HG03520 (cell line): ENCODE results near the gene P2RX3.

Experiments
- ATAC-seq: cut with Tn5 transposase; IDR thresholded peaks from one replicate; pipeline ENCODE4 v1.9.1; 2021; ENCODE audit warnings: mild to moderate bottlenecking, moderate library complexity; ENCODE audit not compliant: unreplicated experiment

The P2RX3 gene

DNA sequence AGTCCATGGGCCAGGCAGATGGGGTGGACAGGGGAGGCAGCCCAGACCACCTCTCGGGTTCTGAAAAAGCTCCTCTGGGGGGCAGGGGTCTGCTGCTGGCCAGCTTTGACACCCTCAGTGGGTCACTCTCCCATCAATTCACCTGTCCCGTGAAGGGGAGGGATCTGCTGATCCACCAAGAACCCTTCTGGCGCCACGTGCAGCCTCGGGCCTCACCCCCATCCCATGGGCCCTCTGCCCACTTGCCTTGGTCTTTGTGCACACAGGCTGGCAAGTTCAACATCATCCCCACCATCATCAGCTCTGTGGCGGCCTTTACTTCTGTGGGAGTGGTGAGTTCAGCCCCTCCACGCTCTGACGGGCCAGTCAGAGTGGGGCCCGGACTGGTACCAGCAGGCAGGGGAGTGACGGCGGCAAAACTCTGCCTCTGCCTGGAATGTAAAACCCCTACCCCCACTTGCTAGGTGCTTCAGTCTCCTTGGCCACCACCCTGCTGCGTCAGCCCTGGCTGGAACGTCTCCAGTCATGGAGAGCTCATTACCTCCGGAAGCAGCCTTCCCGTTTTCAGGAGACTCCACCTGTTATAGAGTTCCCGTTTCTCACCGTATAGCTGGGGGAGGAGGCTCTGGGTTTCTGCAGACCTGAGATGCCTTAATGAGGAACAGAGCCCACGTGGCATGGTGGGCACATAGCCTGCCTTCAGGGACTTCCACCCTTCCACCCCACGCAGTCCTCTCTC, 30.1 kb downstream of the P2RX3 start:
- no peak for ATAC-seq

DNA sequence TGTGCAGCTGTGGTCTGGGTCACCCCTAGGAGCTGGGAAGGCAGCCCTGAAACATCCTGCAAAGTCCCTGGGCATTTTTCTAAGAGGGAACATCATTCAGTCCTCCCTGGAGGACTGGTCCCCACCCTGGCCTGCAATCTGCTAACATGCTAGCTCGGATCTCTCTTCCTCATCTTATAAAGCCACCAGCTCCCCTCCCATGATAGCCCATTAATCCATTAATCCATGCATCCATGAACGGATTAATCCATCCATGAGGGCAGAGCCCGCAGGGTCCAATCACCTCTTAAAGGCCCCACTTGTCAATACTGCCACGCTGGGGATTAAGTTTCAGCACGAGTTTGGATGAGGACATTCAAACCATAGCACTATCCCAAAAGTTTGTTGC, 30.7 kb downstream of the P2RX3 start:
- ATAC-seq = no peak

DNA sequence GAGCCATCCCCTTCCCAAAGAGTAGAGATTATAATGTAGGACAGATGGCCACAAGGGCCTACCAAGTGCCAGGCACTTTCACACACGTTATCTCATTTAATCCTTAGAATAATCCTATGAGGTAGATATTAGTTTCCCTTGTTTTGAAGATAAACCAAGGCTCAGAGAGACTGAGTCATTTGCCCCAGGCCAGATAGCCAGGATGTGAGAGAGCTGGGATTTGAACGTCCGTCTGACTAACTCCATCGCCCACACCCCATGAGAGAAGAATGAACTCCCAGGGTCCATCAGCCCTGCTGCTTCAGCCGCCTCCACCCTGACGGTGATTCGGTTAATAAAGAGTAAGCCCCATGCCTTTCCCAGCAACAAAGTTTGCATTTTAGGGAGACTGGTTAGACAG, 32.1 kb downstream of the P2RX3 start:
- no peak for ATAC-seq

DNA sequence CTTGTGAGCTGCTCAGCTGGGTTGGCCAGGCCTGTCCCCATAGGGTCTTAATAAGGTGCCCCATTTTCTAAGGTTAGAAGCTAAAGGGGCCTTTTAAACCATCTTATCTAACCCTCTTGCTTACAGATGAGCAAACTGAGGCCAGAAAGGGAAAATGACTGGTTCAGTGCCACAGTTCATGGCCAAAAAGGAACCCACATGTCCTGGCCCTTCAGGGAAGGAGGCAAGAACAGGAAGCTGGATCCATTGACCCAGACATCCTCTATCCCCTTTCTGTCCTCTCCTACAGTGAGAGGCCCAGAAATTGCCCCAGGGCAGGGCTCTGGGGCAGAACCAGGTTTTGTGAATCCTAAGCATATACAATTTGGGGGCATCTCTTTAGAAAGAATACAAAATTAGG, 32.8 kb downstream of the P2RX3 start:
- no peak for ATAC-seq

DNA sequence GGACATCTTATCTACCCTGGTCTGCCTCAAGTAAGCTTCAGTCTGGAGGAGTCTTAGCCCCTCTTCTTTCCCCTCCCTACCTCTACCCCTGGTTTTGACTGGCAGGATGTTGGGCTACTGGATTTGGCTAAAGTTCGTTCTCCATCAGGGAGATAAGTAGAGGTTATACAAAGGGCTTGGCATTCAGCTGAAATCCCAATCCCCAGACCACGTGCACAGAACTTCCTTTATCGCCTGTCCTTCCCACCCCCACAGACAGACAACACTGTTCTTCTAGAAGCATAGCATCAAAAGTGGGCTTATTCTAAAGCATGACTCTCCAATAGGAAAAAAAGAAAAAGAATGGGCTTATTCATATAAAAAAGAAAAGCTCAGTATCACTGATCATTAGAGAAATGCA, 35.0 kb downstream of the P2RX3 start:
- no peak for ATAC-seq

DNA sequence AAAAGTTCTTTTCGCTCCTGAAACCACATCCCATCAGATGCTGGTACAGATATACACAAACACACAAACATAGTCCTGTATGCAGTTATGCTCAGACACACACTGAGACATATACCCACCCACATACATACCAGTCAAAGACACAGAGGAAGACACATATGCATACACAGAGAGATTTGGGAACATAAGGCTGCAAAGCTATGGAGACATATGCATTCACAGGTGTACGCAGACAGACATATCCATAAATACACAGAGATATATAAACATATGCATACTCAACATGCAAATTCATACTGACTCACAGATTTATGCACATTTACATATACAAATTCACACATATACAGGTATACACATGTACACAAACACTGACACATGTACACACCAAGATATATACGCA, 36.8 kb downstream of the P2RX3 start:
- ATAC-seq = no peak

DNA sequence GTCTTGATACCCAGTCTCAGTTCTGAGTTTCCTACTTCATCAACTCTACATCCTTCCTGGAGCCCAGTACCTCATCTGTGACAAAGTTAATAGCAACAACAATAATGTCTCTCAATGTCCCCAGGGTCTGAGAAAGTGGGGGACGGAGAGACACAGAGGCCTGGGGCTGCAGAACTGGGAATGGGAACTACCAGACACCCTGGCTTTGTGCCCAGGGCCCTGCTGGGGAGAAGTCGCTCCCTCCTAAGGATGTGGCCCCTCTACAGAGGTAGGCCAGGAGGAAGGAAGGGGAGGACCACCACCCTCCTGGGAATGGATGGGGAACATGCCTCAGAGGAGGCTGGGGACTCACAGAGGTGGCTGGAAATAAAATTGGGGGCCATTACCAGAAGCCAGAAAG, 37.3 kb downstream of the P2RX3 start:
- no peak for ATAC-seq

DNA sequence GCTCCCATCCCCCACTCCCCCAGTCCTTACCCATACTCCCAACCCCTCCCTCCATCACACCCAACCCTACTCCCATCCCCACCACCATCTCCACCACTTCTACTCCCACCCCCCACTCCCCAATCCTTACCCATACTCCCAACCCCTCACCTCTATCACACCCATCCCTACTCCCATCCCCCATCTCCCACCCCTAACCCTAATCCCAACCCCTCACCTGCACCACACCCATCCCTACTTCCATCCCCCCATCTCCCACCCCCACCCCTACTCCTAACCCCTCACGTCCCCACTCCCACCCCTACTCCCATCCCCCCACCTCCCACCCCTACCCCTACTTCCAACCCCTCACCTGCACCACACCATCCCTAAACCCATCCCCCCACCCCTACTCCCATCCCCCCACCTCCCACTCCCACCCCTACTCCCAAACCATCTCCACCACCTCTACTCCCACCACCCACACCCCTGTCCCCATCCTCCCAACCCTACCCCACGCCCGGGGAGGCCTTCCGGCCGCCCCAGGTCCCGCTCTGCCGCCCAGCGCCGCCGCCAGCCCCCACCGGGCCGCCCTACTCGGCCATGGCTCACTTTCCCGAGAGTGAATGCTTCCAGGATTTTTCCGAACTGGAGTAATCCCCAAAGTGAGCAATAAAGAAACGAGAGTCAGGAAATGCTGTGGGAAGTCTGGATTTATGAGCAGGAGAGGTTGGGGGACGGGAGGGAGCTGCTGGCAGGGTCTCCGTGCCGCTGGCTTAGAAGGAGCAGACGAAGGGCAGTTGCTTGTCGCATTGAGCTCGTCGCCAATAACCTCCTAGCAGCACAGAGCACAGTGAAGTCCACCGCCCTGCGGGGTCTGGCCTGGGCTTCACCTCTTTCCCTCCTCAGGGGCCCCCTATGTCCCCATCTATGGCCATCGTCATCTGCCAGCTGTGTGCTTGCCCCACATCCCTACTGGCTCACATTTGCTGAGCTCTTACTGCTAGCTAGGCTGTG, 38.2 kb downstream of the P2RX3 start:
- ATAC-seq = no peak

DNA sequence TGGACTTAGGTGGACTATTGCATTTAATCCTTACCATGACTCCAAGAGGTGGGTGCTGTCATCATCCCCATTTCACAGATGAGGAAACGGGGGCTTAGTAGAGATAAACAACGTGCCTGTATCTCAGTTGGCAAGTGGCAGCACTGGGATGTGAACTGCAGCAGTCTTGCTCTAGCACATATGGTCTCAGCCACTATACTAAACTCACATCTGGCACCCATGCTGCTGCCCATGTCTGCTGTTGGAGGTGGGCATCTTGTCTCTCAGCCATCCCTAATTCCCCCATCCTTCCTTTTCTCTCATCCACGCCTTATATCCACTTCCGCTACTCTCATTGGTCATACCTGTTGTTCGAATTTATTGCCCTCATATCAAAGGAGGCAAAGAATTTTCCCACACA, 39.0 kb downstream of the P2RX3 start:
- no peak for ATAC-seq

DNA sequence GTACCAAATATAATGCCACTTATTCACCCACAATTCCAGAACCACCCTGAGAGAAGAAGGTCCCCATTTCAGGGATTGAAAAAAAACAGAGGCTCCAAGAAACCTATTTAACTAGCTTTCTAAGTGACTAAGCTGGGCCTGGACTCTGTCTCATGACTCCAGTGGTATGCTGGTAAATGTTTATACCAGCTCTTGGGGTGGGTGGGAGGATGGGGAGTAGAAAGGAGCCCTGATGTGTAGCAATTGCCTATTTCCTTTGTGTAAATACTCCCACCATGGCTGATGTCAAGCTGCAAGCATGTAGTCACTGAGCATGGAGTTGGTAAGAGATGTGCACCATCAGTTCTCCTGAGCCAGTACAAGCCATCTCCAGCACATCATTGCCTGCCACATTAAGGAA, 40.0 kb downstream of the P2RX3 start:
- no peak for ATAC-seq

DNA sequence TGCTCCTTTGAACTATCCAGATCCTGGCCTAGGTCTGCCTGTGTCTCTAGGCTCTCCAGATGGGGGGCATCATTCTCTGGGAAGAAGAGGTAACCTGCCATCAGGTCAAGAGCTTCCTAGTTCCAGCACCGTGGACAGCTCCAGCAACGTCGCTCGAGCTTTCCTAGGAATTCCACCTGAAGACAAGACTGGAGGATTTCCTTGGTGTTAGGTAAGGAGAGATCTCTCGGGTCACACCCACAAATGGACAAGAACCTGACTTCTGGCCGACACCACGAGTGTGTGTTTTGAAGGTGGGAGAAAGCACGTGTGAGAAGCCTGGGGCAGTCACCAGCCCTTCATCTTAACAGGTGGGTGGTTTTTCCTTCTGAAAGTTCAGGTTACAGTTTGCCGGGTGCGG, 41.6 kb downstream of the P2RX3 start:
- no peak for ATAC-seq

DNA sequence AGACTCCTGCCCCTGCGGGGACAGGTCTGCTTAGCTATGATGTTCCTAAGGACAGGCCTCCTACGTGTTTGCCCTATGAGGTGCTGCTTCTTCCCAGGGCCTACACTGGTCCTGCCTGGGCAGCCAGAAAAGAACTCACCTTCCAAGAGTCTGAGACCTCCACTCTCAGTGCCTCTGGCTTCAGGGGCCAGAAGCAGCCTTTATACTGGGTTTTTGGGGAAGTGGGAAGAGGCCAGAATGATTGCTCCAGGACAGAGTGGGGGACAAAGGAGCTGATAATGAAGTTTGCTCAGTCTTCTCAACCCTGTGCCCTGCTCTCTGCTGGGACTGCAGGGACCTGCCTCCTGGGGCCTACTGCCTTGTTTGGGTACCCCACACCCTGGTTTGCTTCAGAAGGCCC, 42.8 kb downstream of the P2RX3 start, which contains the start of gene PRG3:
PRG3 (minus strand) TSS at position 176 of the 400 bp plus-strand sequence. CDS start 442 bp downstream, outside the sequence.
- ATAC-seq = no peak

DNA sequence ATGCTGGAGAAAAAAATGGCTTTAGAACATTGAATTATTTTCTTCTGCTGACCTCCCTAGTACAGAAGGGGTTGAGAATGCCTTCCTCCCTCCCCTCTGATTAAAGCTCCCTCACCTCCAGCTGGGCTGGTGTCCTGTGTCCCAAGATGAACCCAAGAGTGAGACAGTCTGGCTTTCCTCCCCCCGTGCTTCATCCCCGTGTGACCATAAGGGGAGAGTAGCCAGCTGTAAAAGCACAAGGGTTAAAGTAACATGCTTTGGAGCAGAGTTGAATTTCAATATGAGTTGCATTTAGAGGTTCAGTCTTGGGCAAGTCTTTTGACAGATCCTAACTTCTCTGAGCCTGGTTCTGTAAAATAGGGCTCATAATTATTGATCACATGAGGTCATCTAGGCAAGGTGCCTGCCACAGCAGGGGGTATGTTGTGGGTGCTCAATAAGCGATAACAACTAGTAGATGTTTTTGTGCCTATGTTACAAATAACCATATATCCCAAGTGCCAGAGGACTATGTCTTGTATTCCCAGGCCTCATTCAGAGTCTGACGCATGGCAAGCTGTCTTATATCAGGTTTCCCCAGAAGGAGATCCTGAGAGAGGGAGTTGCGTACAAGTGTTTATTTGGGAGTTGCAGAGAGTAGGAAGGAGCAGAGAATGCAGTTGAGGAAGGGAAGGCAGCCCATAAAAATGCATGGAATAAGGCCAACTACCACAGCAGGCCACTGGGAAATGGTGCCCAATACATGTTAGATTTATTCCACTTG, 48.2 kb downstream of the P2RX3 start:
- no peak for ATAC-seq

DNA sequence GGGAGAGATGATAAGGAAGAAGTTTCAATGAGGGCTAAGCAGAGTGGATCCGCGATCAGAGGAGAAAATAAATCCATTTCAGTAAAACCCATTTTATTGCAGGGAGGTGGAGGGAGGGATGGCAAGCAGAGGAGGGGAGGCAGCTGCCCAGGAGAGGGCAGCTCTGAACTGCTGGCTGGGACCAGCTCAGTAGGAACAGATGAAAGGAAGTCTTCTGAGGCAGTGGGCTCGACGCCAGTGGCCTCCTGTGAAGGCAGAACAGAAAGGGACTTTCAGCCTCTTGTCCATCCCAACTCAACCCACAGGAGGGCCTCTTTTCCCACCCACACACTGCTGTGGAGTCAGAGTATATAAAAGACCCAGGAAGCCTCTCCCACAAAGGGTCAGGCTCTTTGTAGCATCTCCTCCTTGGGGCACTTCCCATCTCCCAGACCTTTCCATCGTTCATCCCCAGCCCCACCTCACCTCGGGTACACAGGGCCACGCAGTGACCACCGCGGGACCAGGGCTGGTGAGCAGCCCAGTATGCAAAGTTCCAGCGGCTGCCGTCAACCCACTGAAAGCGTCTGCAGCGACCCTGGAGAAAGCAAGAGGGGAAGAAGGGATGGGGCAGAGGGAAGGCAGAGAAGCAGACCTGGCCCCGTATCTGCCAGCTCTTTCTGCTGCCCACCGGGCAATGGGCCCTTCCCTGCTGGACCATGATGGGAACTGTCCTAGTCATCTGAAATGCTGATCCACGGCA, 49.3 kb downstream of the P2RX3 start:
- ATAC-seq = no peak

DNA sequence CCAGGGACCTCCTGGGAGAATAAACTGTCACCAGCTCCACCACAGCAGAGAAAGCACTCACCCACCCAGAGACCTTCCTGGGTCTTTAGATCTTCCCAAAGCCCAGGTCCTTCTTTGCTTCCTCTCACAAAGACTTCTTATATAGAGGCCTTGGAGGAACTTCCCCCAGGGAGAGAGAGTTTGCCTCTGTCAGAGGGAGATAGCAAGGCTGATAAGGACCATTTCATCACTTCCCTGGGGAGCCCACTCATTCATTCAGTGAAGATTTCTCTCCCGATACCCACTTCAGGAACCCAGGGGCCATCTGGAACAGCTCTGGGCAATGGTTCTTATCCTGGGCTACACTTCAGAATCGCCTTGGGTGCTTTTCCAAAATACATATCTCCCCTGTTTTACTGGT, 52.4 kb downstream of the P2RX3 start, which contains the start of gene PRG2:
PRG2 (minus strand) TSS at position 116 of the 400 bp plus-strand sequence. CDS start 706 bp downstream, outside the sequence.
- no peak for ATAC-seq

DNA sequence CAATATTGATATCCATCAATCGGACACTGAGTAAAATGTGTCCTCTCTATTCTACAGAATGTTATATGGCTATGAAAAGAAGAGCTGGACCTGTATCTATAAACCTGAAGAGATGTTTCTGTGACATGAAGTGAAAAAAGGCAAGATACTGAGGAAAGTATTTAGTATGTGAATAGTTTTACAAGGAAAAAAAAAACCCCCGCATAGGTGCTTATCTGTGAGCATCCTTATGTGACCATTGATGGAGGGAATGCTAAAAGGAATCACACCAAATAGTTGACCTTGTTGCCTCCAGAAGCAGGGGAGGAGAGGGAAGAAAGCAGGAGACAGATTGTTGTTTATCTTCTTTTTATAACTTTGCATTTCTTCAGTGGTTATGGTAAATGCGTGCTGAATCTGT, 53.0 kb downstream of the P2RX3 start:
- no peak for ATAC-seq

DNA sequence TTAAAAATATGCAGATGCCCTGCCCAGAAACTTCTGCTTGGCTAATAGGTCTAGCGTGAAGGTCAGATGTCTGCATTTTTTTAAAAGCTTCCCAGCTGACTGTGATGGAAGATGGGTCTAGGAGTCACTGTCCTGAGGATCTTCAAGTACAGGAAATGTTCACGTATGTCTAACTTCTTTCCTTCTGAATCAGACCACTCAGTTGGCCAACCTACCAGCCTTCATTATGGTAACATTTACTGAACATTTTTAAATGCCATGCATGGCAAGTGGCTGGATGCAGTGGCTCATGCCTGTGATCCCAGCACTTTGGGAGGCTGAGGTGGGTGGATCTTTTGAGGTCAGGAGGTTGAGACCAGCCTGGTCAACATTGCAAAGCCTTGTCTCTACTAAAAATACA, 53.4 kb downstream of the P2RX3 start:
- ATAC-seq = no peak

DNA sequence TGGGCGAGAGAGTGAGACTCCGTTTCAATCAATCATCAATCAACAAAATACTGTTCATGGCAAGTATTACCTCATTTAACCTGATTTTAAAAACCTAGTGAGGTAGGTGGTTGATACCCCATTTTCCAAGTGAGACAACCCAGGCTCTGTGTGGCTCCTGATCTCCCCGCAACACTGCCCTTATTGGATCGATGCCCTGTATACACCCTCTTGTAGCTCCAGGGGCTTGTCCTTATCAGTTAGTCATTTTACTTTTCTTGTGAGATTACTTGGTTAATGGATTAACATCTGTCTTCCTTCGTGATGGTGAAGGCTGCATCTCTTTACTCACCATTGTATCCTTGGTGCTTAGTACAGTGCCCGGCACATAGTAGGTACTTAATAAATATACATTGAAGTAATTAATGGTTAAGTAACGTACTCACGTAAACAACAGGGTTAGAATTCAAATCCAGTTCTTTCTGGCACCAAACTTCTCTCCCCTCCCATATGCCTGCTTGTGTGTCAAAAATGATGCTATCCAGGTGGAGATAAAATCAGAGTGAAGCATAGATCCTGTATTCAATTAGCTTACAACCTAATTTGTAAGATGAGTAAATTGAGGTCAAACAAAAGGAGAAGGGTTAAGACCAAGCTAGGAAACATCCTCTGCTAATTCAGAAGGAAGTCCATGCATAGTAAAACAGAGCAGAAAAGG, 54.1 kb downstream of the P2RX3 start:
- ATAC-seq = no peak

DNA sequence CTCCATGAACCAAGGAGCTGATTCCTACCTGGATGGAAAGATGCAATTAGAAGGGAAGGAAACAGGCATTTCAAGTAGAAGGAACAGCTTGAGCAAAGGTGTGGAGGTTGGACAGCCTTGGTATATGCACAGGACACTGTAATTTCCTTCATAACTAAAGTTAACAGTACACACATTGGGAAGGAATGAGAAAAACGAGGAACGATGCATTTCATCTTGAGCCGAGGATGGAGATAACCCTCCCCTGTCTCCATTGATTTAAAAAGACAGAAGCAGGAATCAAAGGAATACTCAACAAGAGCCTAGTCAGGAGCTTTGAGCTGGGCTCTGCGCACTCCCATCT, 54.6 kb downstream of the P2RX3 start:
- ATAC-seq = no peak
